Endothelial cell of umbilical vein (primary cell): ENCODE measurements around the gene KIF18A. TPM values are rescaled to one million over a fixed set of nuclear protein-coding genes. Genes with fewer than 3 reads are reported as not detected.

Experiments
- BruUV-seq: library from RNA; stranded (reverse); fragments of 400-500 nt; replicated peaks from 2 replicates; lab custom pipeline; 2021; lab: Mats Ljungman, UMichigan
- CTCF ChIA-PET: fragments of 300-600, 350-600 bp; sonication (Branson Sonifier 250); formaldehyde crosslinking; loops from one replicate; lab custom pipeline; 2021; ENCODE audit warnings: antibody characterized with exemption, inconsistent platforms; lab: Charles Lee
- POLR2A ChIA-PET: fragments of 300-600, 350-600 bp; sonication (Branson Sonifier 250); formaldehyde crosslinking; loops from one replicate; lab custom pipeline; 2021; ENCODE audit warnings: antibody characterized with exemption, inconsistent platforms; lab: Charles Lee
- DNase-seq: peaks from one replicate; pipeline ENCODE4 v3.0.0-alpha.2; 2011; ENCODE audit warnings: low read depth, low spot score
- FAIRE-seq: peaks from 2 replicates; lab custom pipeline; 2011; peaks lifted over from hg19 to GRCh38; lab: Jason Lieb, UNC
- H2AFZ ChIP-seq: 2 replicates; pipeline ENCODE4 v1.6.0; 2012; ENCODE audit warnings: low read depth, low read length, control low read depth, inconsistent platforms
- H3K27ac ChIP-seq: 2 replicates; pipeline ENCODE4 v1.5.1; 2011; ENCODE audit warnings: low read depth, mild to moderate bottlenecking, control low read depth, low read length, moderate library complexity; ENCODE audit not compliant: insufficient read depth
- H3K27me3 ChIP-seq, 2 experiments: 2 replicates each; pipeline versions ENCODE4 v1.6.0 to v1.6.1; 2011; ENCODE audit warnings: low read length in 2 of 2, mixed read lengths in 1 of 2; ENCODE audit not compliant: control insufficient read depth in 2 of 2, insufficient read depth in 2 of 2
- H3K36me3 ChIP-seq, 2 experiments: 2 replicates in 1 of 2; 3 replicates in 1 of 2; pipeline ENCODE4 v1.5.1; 2011; ENCODE audit warnings: low read length in 2 of 2, mild to moderate bottlenecking in 1 of 2, moderate library complexity in 1 of 2; ENCODE audit not compliant: control insufficient read depth in 2 of 2, insufficient read depth in 2 of 2; ENCODE audit errors: extremely low read depth in 1 of 2
- H3K4me1 ChIP-seq: 3 replicates; pipeline ENCODE4 v1.5.1; 2011; ENCODE audit warnings: mild to moderate bottlenecking, low read length; ENCODE audit not compliant: control insufficient read depth, insufficient read depth; ENCODE audit errors: extremely low read depth
- H3K4me2 ChIP-seq: 2 replicates; pipeline ENCODE4 v1.6.1; 2011; ENCODE audit warnings: low read length, control low read depth, mixed read lengths; ENCODE audit not compliant: insufficient read depth
- H3K4me3 ChIP-seq, 3 experiments: fragments of 200-600 bp in 1 of 3; sonication (generic), shearing (Covaris generic) in 1 of 3; replicated peaks in 1 of 3; 2 replicates each; pipeline ENCODE4 v1.5.1; 2011 to 2016; ENCODE audit warnings: control low read depth in 3 of 3, low read length in 3 of 3, mild to moderate bottlenecking in 2 of 3, inconsistent platforms in 1 of 3, low read depth in 1 of 3, moderate library complexity in 1 of 3; ENCODE audit not compliant: insufficient read depth in 1 of 3
- H3K79me2 ChIP-seq: 2 replicates; pipeline ENCODE4 v1.6.0; 2012; ENCODE audit warnings: low read length, inconsistent platforms; ENCODE audit not compliant: control insufficient read depth, insufficient read depth
- H3K9ac ChIP-seq: replicated peaks from 2 replicates; pipeline ENCODE3; 2011; ENCODE audit warnings: low read length, control low read depth; ENCODE audit not compliant: insufficient read depth; ENCODE audit errors: extremely low read depth
- H3K9me1 ChIP-seq: replicated peaks from 3 replicates; pipeline ENCODE4 v1.6.0; 2011; ENCODE audit warnings: mild to moderate bottlenecking, low read length; ENCODE audit not compliant: control insufficient read depth, insufficient read depth; ENCODE audit errors: extremely low read depth
- H3K9me3 ChIP-seq: replicated peaks from 2 replicates; pipeline ENCODE4 v1.5.1; 2012; ENCODE audit warnings: low read length, inconsistent platforms; ENCODE audit not compliant: control insufficient read depth, insufficient read depth
- H4K20me1 ChIP-seq: replicated peaks from 2 replicates; pipeline ENCODE3; 2011; ENCODE audit warnings: mild to moderate bottlenecking, low read length; ENCODE audit not compliant: control insufficient read depth, insufficient read depth; ENCODE audit errors: extremely low read depth
- EZH2 ChIP-seq: IDR thresholded peaks from 2 replicates; pipeline ENCODE4 v1.6.1; 2012; ENCODE audit warnings: borderline replicate concordance, low read depth, mild to moderate bottlenecking, moderate library complexity, low read length, inconsistent platforms; ENCODE audit not compliant: severe bottlenecking
- FOS ChIP-seq: IDR thresholded peaks from 2 replicates; pipeline ENCODE4 v1.6.1; 2011; ENCODE audit warnings: mild to moderate bottlenecking, low read length, moderate library complexity, borderline replicate concordance; ENCODE audit not compliant: insufficient read depth
- GATA2 ChIP-seq: IDR thresholded peaks from 2 replicates; pipeline ENCODE4 v1.7.0; 2011; ENCODE audit warnings: low read depth, mild to moderate bottlenecking, moderate library complexity, mixed read lengths, low read length; ENCODE audit not compliant: insufficient read length, insufficient read depth
- JUN ChIP-seq: IDR thresholded peaks from 2 replicates; pipeline ENCODE4 v1.6.1; 2011; ENCODE audit warnings: borderline replicate concordance, low read depth; ENCODE audit not compliant: insufficient read length, insufficient read depth
- MYC ChIP-seq: IDR thresholded peaks from one replicate; pipeline ENCODE4 v1.6.1; 2011; ENCODE audit warnings: mild to moderate bottlenecking, low read depth, low read length
- POLR2A ChIP-seq: IDR thresholded peaks from 2 replicates; pipeline ENCODE4 v1.6.1; 2012; ENCODE audit warnings: low read depth, mild to moderate bottlenecking, control low read depth, low read length
- POLR2AphosphoS5 ChIP-seq: IDR thresholded peaks from 2 replicates; pipeline ENCODE4 v1.6.1; 2012; ENCODE audit warnings: low read depth, mild to moderate bottlenecking, control low read depth, low read length, moderate library complexity; ENCODE audit not compliant: insufficient read depth
- dilution Hi-C: fragments of 300-500 bp; cut with MboI; formaldehyde crosslinking; loops from one replicate; pipeline ENCODE4 v1.15.0; 2019; ENCODE audit warnings: low sequenced_read_pairs; ENCODE audit not compliant: extremely low pct_ligation_motif_present
- intact Hi-C: fragments of 100-400 bp; cut with micrococcal nuclease; formaldehyde crosslinking; loops from one replicate; pipeline ENCODE4 v1.10.0; 2022
- polyA plus RNA-seq, 4 experiments: library from polyadenylated mRNA; depleted of rRNA in 3 of 4; stranded (reverse) in 3 of 4; unstranded in 1 of 4; fragments of >200 nt; gene quantifications; 2 replicates each; pipeline versions ENCODE4 v1.2.1 to v1.2.3, GENCODE V29; 2011 to 2012; ENCODE audit warnings: missing spikeins in 1 of 4
- total RNA-seq: library from RNA; stranded (reverse); gene quantifications from 2 replicates; pipeline ENCODE4 v1.2.3, GENCODE V29; 2021
- TF ChIP-seq, protein P1 (sequence below): IDR thresholded peaks from 2 replicates; pipeline ENCODE4 v1.6.1; 2011; ENCODE audit not compliant: insufficient read depth, insufficient read length
- TF ChIP-seq, protein P2 (sequence below), 2 donors: IDR thresholded peaks; 1 replicate in 1 of 2; 2 replicates in 1 of 2; pipeline ENCODE4 v1.5.1; 2011; ENCODE audit warnings: low read length in 2 of 2, mild to moderate bottlenecking in 2 of 2, moderate library complexity in 2 of 2, control low read depth in 1 of 2, inconsistent platforms in 1 of 2, low read depth in 1 of 2; ENCODE audit not compliant: insufficient read depth in 1 of 2; ENCODE audit errors: extremely low read depth in 1 of 2

Gene KIF18A
- total and polyA plus RNA-seq, 2 donors (not counting 3 experiments of a cell fraction or from before 2014, with no cell fraction given) = 2.5 to 18.5 TPM

DNA sequence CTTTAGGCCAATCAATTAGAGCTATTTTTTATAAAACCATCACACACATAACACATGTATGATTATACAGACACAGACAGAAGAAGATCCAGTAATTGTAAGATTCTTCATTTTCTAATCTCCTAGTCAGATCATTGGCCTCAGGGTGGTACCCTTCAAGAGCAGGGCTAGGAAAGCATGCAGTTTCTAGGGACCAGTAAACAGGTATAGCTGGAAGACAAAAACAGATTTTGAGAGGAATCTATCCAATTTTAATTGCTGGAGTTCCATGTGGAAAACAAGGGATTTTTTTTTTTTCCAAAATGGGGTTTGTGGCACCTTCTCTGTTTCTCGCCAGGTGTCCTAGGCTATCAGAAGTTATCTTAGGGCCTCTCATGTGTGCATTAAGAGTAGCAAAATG lies 29.9 kb upstream of the KIF18A start:
- H2AFZ ChIP-seq = no peak overlapping the region
- H3K4me3 ChIP-seq = no peak overlapping the region
- no peaks in the 10 kb centered on the region for H3K4me1 ChIP-seq
- TF ChIP-seq FOS = no peak
- TF ChIP-seq EZH2 = no peak
- TF ChIP-seq GATA2 = no peak
- no peak for TF ChIP-seq JUN
- TF ChIP-seq, protein P1, sequence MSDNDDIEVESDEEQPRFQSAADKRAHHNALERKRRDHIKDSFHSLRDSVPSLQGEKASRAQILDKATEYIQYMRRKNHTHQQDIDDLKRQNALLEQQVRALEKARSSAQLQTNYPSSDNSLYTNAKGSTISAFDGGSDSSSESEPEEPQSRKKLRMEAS = no peak
- TF ChIP-seq POLR2AphosphoS5 = no peak
- TF ChIP-seq MYC = no peak
- TF ChIP-seq, protein P2, sequence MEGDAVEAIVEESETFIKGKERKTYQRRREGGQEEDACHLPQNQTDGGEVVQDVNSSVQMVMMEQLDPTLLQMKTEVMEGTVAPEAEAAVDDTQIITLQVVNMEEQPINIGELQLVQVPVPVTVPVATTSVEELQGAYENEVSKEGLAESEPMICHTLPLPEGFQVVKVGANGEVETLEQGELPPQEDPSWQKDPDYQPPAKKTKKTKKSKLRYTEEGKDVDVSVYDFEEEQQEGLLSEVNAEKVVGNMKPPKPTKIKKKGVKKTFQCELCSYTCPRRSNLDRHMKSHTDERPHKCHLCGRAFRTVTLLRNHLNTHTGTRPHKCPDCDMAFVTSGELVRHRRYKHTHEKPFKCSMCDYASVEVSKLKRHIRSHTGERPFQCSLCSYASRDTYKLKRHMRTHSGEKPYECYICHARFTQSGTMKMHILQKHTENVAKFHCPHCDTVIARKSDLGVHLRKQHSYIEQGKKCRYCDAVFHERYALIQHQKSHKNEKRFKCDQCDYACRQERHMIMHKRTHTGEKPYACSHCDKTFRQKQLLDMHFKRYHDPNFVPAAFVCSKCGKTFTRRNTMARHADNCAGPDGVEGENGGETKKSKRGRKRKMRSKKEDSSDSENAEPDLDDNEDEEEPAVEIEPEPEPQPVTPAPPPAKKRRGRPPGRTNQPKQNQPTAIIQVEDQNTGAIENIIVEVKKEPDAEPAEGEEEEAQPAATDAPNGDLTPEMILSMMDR (IDR thresholded peaks at IDR 0.05; ENCODE audit: extremely low read depth in 1 of 2, insufficient read depth in 1 of 2, low read depth in 1 of 2, low read length in 2 of 2) = no peak
- TF ChIP-seq POLR2A = no peak
- DNase-seq (no peak), FAIRE-seq (no peak)
- H3K4me2 ChIP-seq = no peak overlapping the region
- no peak overlapping the region for H3K9ac ChIP-seq
- ChIA-PET POLR2A (no interaction called here), CTCF (interaction anchor here (0.8 to 1.3 kb wide), 2 partner anchors 138 to 392 kb away, joined by 3 to 4 read pairs; no protein-coding TSS in a partner anchor)
- dilution Hi-C loops = no loop called here
- no peaks in the 10 kb centered on the region for H3K9me1 ChIP-seq
- no peaks in the 10 kb centered on the region for H3K79me2 ChIP-seq
- intact Hi-C loops = no loop called here
- no TSS peak for BruUV-seq
- no peak overlapping the region for H3K27ac ChIP-seq
- no peaks in the 10 kb centered on the region for H3K27me3 ChIP-seq
- H4K20me1 ChIP-seq = no peaks in the 10 kb centered on the region
- H3K36me3 ChIP-seq = no peaks in the 10 kb centered on the region
- no peaks in the 10 kb centered on the region for H3K9me3 ChIP-seq
